GM23338 (cell line): Measurements from ENCODE around the gene XXYLT1. TPM values are rescaled to one million over a fixed set of nuclear protein-coding genes. Genes with fewer than 3 reads are reported as not detected.

Source experiments
- ATAC-seq: fragments of 200-7000 bp; cut with Tn5 transposase; 3 replicates; pipeline ENCODE4 v1.9.1; 2020
- DNase-seq: peaks from one replicate; pipeline ENCODE4 v3.0.0-alpha.2; 2015; ENCODE audit warnings: low spot score
- H2AFZ ChIP-seq: fragments of 200-600 bp; sonication (generic); 2 replicates; pipeline ENCODE4 v1.8.0; 2016; ENCODE audit warnings: antibody characterized with exemption, mild to moderate bottlenecking, moderate library complexity
- H3F3A ChIP-seq: fragments of 200-600 bp; sonication (generic); replicated peaks from 2 replicates; pipeline ENCODE4 v1.8.0; 2017; ENCODE audit warnings: antibody characterized with exemption, mixed run types, low read depth
- H3K27ac ChIP-seq: fragments of 200-600 bp; sonication (generic); 2 replicates; pipeline ENCODE4 v1.6.1; 2016; ENCODE audit warnings: low read depth
- H3K27me3 ChIP-seq: fragments of 200-600 bp; sonication (generic); 2 replicates; pipeline ENCODE4 v1.8.0; 2016; ENCODE audit warnings: mild to moderate bottlenecking, mixed run types, moderate library complexity; ENCODE audit not compliant: insufficient read depth
- H3K36me3 ChIP-seq: fragments of 200-600 bp; sonication (generic); 2 replicates; pipeline ENCODE4 v1.8.0; 2016; ENCODE audit warnings: mild to moderate bottlenecking; ENCODE audit not compliant: insufficient read depth
- H3K4me1 ChIP-seq: fragments of 200-600 bp; sonication (generic); 2 replicates; pipeline ENCODE4 v1.8.0; 2016; ENCODE audit warnings: mild to moderate bottlenecking, moderate library complexity; ENCODE audit not compliant: insufficient read depth
- H3K4me2 ChIP-seq: fragments of 200-600 bp; sonication (generic); 2 replicates; pipeline ENCODE4 v1.7.1; 2017; ENCODE audit warnings: mixed run types
- H3K4me3 ChIP-seq: fragments of 200-600 bp; sonication (generic); 2 replicates; pipeline ENCODE4 v1.6.1; 2016; ENCODE audit warnings: mixed run types
- H3K79me2 ChIP-seq: fragments of 200-600 bp; sonication (generic); replicated peaks from 2 replicates; pipeline ENCODE4 v1.8.0; 2017; ENCODE audit warnings: mild to moderate bottlenecking; ENCODE audit not compliant: insufficient read depth
- H3K9me2 ChIP-seq: fragments of 200-600 bp; sonication (generic); 2 replicates; pipeline ENCODE4 v1.8.0; 2017; ENCODE audit not compliant: insufficient read depth
- H4K20me1 ChIP-seq: fragments of 200-600 bp; sonication (generic); replicated peaks from 2 replicates; pipeline ENCODE4 v1.8.0; 2017; ENCODE audit warnings: mild to moderate bottlenecking; ENCODE audit not compliant: insufficient read depth
- H3K27ac Mint-ChIP-seq: 2 replicates; pipeline ENCODE4 v1.8.0; 2020; ENCODE audit warnings: inconsistent platforms, mild to moderate bottlenecking, moderate library complexity, mixed read lengths
- H3K27me3 Mint-ChIP-seq: 3 replicates; pipeline ENCODE4 v1.8.0; 2022; ENCODE audit warnings: low read depth, mild to moderate bottlenecking, moderate library complexity, mixed read lengths, inconsistent platforms; ENCODE audit not compliant: insufficient read depth, poor library complexity
- H3K36me3 Mint-ChIP-seq: 3 replicates; pipeline ENCODE4 v1.8.0; 2021; ENCODE audit warnings: low read depth, mild to moderate bottlenecking, inconsistent platforms, moderate library complexity, mixed read lengths
- H3K4me1 Mint-ChIP-seq: 3 replicates; pipeline ENCODE4 v1.8.0; 2020; ENCODE audit warnings: mild to moderate bottlenecking, inconsistent platforms, mixed read lengths
- H3K4me3 Mint-ChIP-seq: 3 replicates; pipeline ENCODE4 v1.8.0; 2021; ENCODE audit warnings: moderate library complexity, mild to moderate bottlenecking, inconsistent platforms, mixed read lengths
- H3K9me3 Mint-ChIP-seq: 3 replicates; pipeline ENCODE4 v1.8.0; 2020; ENCODE audit warnings: moderate library complexity, mild to moderate bottlenecking, inconsistent platforms, mixed read lengths
- EZH2 ChIP-seq: fragments of 200-600 bp; sonication (generic); IDR thresholded peaks from one replicate; pipeline ENCODE4 v1.8.0; 2017; ENCODE audit warnings: antibody characterized with exemption, mild to moderate bottlenecking, low read depth; ENCODE audit not compliant: unreplicated experiment
- EZH2phosphoT487 ChIP-seq: fragments of 200-600 bp; sonication (generic); IDR thresholded peaks from one replicate; pipeline ENCODE4 v1.8.1; 2018; ENCODE audit warnings: antibody characterized with exemption; ENCODE audit not compliant: unreplicated experiment
- STAT1 ChIP-seq: IDR thresholded peaks from one replicate; pipeline ENCODE4 v1.6.1; 2016; ENCODE audit warnings: antibody characterized with exemption; ENCODE audit not compliant: unreplicated experiment
- ZNF331 ChIP-seq: fragments of 250-450 bp; sonication (Bioruptor Pico); IDR thresholded peaks from 2 replicates; pipeline ENCODE4 v1.5.0; 2020; ENCODE audit warnings: low read depth, mild to moderate bottlenecking, moderate library complexity
- microRNA-seq: library from miRNA; unstranded; fragments of <30 nt; microRNA quantifications from one replicate; pipeline ENCODE4, GENCODE V29; 2017
- polyA plus RNA-seq: library from polyadenylated mRNA; unstranded; fragments of >200 nt; fragmentation: Nextera tagmentation; extraction: Ambion mirVana; gene quantifications from 2 replicates; pipeline ENCODE4 v1.2.1, GENCODE V29; 2016
- small RNA-seq: library from RNA; depleted of rRNA; stranded (forward); fragments of <200 nt; gene quantifications from one replicate; pipeline ENCODE3, GENCODE V24; 2014; ENCODE audit warnings: low replicate concordance
- total RNA-seq: library from RNA; depleted of rRNA; stranded (reverse); fragments of >200 nt; shearing (Covaris generic); gene quantifications from 2 replicates; pipeline ENCODE4 v1.2.3, GENCODE V29; 2014; rRNA removed
- TF ChIP-seq, protein P1 (sequence below), 2 experiments: fragments of 200-600 bp in 1 of 2; sonication (generic) in 1 of 2; conservative IDR thresholded peaks; 2 replicates each; pipeline versions ENCODE4 v1.5.1 to v1.6.1; 2016 to 2017; ENCODE audit warnings: antibody characterized with exemption in 2 of 2, low read depth in 2 of 2, mild to moderate bottlenecking in 2 of 2, moderate library complexity in 1 of 2
- TF ChIP-seq, protein P2 (sequence below): IDR thresholded peaks from 2 replicates; pipeline ENCODE4 v1.6.1; 2016; ENCODE audit warnings: antibody characterized with exemption

XXYLT1 gene
- total and polyA plus RNA-seq, 2 experiments from 2014 or later, result 13.5 to 34.8 TPM

DNA sequence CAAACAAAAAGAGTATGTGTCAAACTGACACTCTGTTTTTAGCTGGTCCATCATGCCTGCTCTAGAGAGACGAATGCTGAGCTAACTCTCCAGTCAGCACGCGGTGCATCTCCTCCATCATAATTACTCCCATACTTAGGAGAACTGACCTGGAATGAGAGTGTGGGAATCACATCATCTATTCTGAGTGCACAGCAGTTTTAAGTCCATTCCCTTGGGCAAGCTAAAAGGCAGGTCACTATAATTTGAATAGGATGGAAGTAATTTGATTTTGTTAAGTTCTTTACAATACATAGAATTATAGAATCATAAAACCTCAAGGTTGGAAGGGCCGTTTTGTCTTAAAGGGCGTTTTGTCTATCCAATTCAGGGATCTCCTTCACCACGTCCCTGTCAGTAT, 251.6 kb downstream of the XXYLT1 start:
- Histone ChIP-seq H3F3A (no peaks in the 10 kb centered on the region), H3K4me2 (no peak overlapping the region), H3K4me1 (no peaks in the 10 kb centered on the region), H3K27me3 (no peaks in the 10 kb centered on the region), H3K4me3 (no peak overlapping the region), H3K36me3 (no peaks in the 10 kb centered on the region), H3K27ac (no peak overlapping the region), H3K9me2 (0 out of 2 replicates have a peak, but pooled peaks cover 9% of the 10 kb centered on the region), H2AFZ (no peak overlapping the region), H4K20me1 (no peaks in the 10 kb centered on the region), H3K79me2 (no peaks in the 10 kb centered on the region)
- Mint-ChIP-seq H3K4me1 (no peaks in the 10 kb centered on the region; the same call in 2 of the 3 replicates), H3K4me3 (no peak overlapping the region), H3K36me3 (no peaks in the 10 kb centered on the region), H3K27me3 (peaks cover 3% of the 10 kb centered on the region), H3K9me3 (no peaks in the 10 kb centered on the region; the same call in 2 of the 3 replicates), H3K27ac (no peak overlapping the region)
- TF ChIP-seq EZH2phosphoT487 (no peak), STAT1 (no peak), EZH2 (no peak), ZNF331 (CRISPR knock-in tag) (no peak)
- TF ChIP-seq, protein P1, sequence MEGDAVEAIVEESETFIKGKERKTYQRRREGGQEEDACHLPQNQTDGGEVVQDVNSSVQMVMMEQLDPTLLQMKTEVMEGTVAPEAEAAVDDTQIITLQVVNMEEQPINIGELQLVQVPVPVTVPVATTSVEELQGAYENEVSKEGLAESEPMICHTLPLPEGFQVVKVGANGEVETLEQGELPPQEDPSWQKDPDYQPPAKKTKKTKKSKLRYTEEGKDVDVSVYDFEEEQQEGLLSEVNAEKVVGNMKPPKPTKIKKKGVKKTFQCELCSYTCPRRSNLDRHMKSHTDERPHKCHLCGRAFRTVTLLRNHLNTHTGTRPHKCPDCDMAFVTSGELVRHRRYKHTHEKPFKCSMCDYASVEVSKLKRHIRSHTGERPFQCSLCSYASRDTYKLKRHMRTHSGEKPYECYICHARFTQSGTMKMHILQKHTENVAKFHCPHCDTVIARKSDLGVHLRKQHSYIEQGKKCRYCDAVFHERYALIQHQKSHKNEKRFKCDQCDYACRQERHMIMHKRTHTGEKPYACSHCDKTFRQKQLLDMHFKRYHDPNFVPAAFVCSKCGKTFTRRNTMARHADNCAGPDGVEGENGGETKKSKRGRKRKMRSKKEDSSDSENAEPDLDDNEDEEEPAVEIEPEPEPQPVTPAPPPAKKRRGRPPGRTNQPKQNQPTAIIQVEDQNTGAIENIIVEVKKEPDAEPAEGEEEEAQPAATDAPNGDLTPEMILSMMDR (conservative IDR thresholded peaks at IDR 0.05; ENCODE audit: low read depth in 2 of 2), result no peak
- TF ChIP-seq, protein P2, sequence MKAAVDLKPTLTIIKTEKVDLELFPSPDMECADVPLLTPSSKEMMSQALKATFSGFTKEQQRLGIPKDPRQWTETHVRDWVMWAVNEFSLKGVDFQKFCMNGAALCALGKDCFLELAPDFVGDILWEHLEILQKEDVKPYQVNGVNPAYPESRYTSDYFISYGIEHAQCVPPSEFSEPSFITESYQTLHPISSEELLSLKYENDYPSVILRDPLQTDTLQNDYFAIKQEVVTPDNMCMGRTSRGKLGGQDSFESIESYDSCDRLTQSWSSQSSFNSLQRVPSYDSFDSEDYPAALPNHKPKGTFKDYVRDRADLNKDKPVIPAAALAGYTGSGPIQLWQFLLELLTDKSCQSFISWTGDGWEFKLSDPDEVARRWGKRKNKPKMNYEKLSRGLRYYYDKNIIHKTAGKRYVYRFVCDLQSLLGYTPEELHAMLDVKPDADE, result no peak
- DNase-seq (no peak), ATAC-seq (no peak)

Small RNAs within 50 kb of the gene (microRNA-seq; reads per million reads assigned to microRNA genes)
- not detected for gene MIR3137

Small RNAs within 50 kb of the gene (small RNA-seq; reads per million reads assigned to genes)
- gene MIR3137, result not detected
- not detected for gene RN7SL36P
- not detected for gene RNU6-25P

Other genes with a start within 250 kb of the XXYLT1 start
- 45.6 and 74.6 TPM in 2 replicates for gene ACAP2, start 171.9 kb upstream of the XXYLT1 start, total RNA-seq
- 102 and 104 TPM in 2 replicates for gene ACAP2, start 171.9 kb upstream of the XXYLT1 start, polyA plus RNA-seq